GM12878 (cell line): Measurements from ENCODE around the gene TIRAP. TPM values are rescaled to one million over a fixed set of nuclear protein-coding genes. Genes with fewer than 3 reads are reported as not detected.
A peak's percentile ranks its signal among the peaks of the same experiment; 100 is the strongest.

Experiments used
- ATAC-seq: fragments of 200-7000 bp; cut with Tn5 transposase; 3 replicates; pipeline ENCODE4 v1.9.1; 2020; ENCODE audit warnings: mild to moderate bottlenecking, moderate library complexity
- BruUV-seq: library from RNA; stranded (reverse); fragments of 400-500 nt; replicated peaks from 2 replicates; lab custom pipeline; 2021; lab: Mats Ljungman, UMichigan
- CTCF ChIA-PET: fragments of 300-600 bp; sonication (Branson Sonifier 250); formaldehyde crosslinking; extraction: SDS; loops from one replicate; lab custom pipeline; 2021; ENCODE audit warnings: inconsistent platforms; lab: Yijun Ruan, JAX
- POLR2A ChIA-PET: fragments of 350-600 bp; formaldehyde crosslinking; extraction: SDS; loops from one replicate; lab custom pipeline; 2021; ENCODE audit warnings: inconsistent platforms; lab: Charles Lee
- RAD21 ChIA-PET: fragments of 300-600 bp; sonication (Branson Sonifier 250); formaldehyde crosslinking; loops from one replicate; lab custom pipeline; 2023; ENCODE audit warnings: antibody characterized with exemption; ENCODE audit not compliant: unreplicated experiment; lab: Charles Lee
- SMC1A ChIA-PET: fragments of 300-600 bp; sonication (Branson Sonifier 250); formaldehyde crosslinking; loops from one replicate; lab custom pipeline; 2023; ENCODE audit not compliant: unreplicated experiment, uncharacterized antibody; lab: Charles Lee
- DNase-seq: peaks from one replicate; pipeline ENCODE4 v3.0.0-alpha.2; 2011; ENCODE audit warnings: low read depth, low spot score
- FAIRE-seq: peaks from 3 replicates; lab custom pipeline; 2011; peaks lifted over from hg19 to GRCh38; lab: Jason Lieb, UNC
- H2AFZ ChIP-seq: 2 replicates; pipeline ENCODE4 v1.6.0; 2011; ENCODE audit warnings: low read depth, low read length, control low read depth; ENCODE audit not compliant: control insufficient read depth
- H3K27ac ChIP-seq: 2 replicates; pipeline ENCODE4 v1.5.1; 2011; ENCODE audit warnings: control low read depth; ENCODE audit not compliant: control insufficient read depth, insufficient read depth
- H3K27me3 ChIP-seq, 2 experiments: replicated peaks in 1 of 2; 2 replicates each; pipeline versions ENCODE4 v1.6.0 to v1.6.1; 2011; ENCODE audit warnings: low read length in 1 of 2; ENCODE audit not compliant: control insufficient read depth in 2 of 2, insufficient read depth in 2 of 2
- H3K36me3 ChIP-seq, 2 experiments: 2 replicates each; pipeline ENCODE4 v1.5.1; 2011; ENCODE audit warnings: low read length in 1 of 2; ENCODE audit not compliant: control insufficient read depth in 2 of 2, insufficient read depth in 2 of 2
- H3K4me1 ChIP-seq: 2 replicates; pipeline ENCODE4 v1.6.1; 2011; ENCODE audit warnings: mild to moderate bottlenecking, low read length, moderate library complexity, mixed read lengths; ENCODE audit not compliant: control insufficient read depth, insufficient read depth
- H3K4me2 ChIP-seq: 2 replicates; pipeline ENCODE4 v1.6.0; 2011; ENCODE audit warnings: control low read depth; ENCODE audit not compliant: control insufficient read depth, insufficient read depth
- H3K4me3 ChIP-seq: fragments of 200-600 bp; sonication (generic); 2 replicates; pipeline ENCODE4 v1.5.1; 2016
- H3K79me2 ChIP-seq: 2 replicates; pipeline ENCODE4 v1.6.0; 2011; ENCODE audit warnings: low read length; ENCODE audit not compliant: control insufficient read depth, insufficient read depth
- H3K9ac ChIP-seq: 2 replicates; pipeline ENCODE4 v1.8.0; 2011; ENCODE audit warnings: low read length, control low read depth, mixed read lengths; ENCODE audit not compliant: control insufficient read depth, insufficient read depth
- H3K9me3 ChIP-seq: replicated peaks from 3 replicates; pipeline ENCODE4 v1.5.1; 2011; ENCODE audit warnings: mild to moderate bottlenecking, low read length; ENCODE audit not compliant: control insufficient read depth, insufficient read depth
- H4K20me1 ChIP-seq: 2 replicates; pipeline ENCODE4 v1.6.0; 2011; ENCODE audit not compliant: control insufficient read depth, insufficient read depth
- ATF3 ChIP-seq: IDR thresholded peaks from 2 replicates; pipeline ENCODE4 v1.6.1; 2011; ENCODE audit warnings: low read depth, mild to moderate bottlenecking, low read length, moderate library complexity, borderline replicate concordance; ENCODE audit errors: extremely low read depth
- CHD4 ChIP-seq: fragments of 200-600 bp; sonication (generic); IDR thresholded peaks from 2 replicates; pipeline ENCODE4 v1.6.1; 2016; ENCODE audit warnings: mild to moderate bottlenecking
- MYC ChIP-seq: IDR thresholded peaks from 2 replicates; pipeline ENCODE4 v1.6.1; 2011; ENCODE audit warnings: mild to moderate bottlenecking, low read length, moderate library complexity, inconsistent platforms; ENCODE audit not compliant: insufficient read depth, insufficient replicate concordance, insufficient read length, severe bottlenecking
- PAX8 ChIP-seq: fragments of 450-650 bp; IDR thresholded peaks from 2 replicates; pipeline ENCODE4 v1.6.1; 2017; ENCODE audit warnings: mild to moderate bottlenecking, moderate library complexity
- RUNX3 ChIP-seq: IDR thresholded peaks from 2 replicates; pipeline ENCODE4 v1.6.1; 2012; ENCODE audit warnings: low read length, inconsistent platforms
- WRNIP1 ChIP-seq: IDR thresholded peaks from 2 replicates; pipeline ENCODE4 v1.6.1; 2011; ENCODE audit warnings: low read depth, low read length, improper control_type of control experiment, borderline replicate concordance
- ZNF207 ChIP-seq: fragments of 450-650 bp; IDR thresholded peaks from 2 replicates; pipeline ENCODE4 v1.6.1; 2014; ENCODE audit warnings: antibody characterized with exemption, mild to moderate bottlenecking, borderline replicate concordance
- WGBS: methylation state at CpG from one replicate; pipeline ENCODE4 v1.1.6; 2016; ENCODE audit warnings: low lambda C conversion rate; ENCODE audit not compliant: insufficient replicate concordance, insufficient coverage; ENCODE audit errors: missing lambda C conversion rate; 5-methylcytosine and 5-hydroxymethylcytosine counted together
- in situ Hi-C: fragments of 300-500 bp; cut with MboI; formaldehyde crosslinking; loops from 9 replicates; pipeline ENCODE4 v1.14.3; 2018; ENCODE audit warnings: mixed read lengths
- intact Hi-C: fragments of 100-400 bp; cut with micrococcal nuclease; formaldehyde crosslinking; loops from one replicate; pipeline ENCODE4 v1.14.2; 2022; ENCODE audit not compliant: unreplicated experiment
- polyA plus RNA-seq, 11 experiments: library from polyadenylated mRNA; depleted of rRNA in 4 of 11; unstranded in 6 of 11; stranded (reverse) in 5 of 11; fragments of >200 nt; fragmentation: Nextera tagmentation in 4 of 11; fragmentation: Illumina TruSeq in 1 of 11; extraction: Ambion mirVana in 4 of 11; extraction: Trizol in 1 of 11; gene quantifications; 1 replicate in 1 of 11; 2 replicates in 10 of 11; pipeline versions ENCODE4 v1.2.1 to v1.2.3, GENCODE V29; 2011 to 2016; ENCODE audit warnings: inconsistent platforms in 2 of 11, missing spikeins in 2 of 11, low read depth in 1 of 11
- total RNA-seq, 4 experiments: library from RNA; depleted of rRNA in 3 of 4; stranded (reverse); fragments of >200 nt in 3 of 4; fragmentation: Illumina TruSeq in 1 of 4; extraction: Trizol in 1 of 4; gene quantifications; 2 replicates each; pipeline versions ENCODE4 v1.2.1 to v1.2.3, GENCODE V29; 2013 to 2021
- TF ChIP-seq, protein P1 (sequence below): fragments of 450-650 bp; IDR thresholded peaks from 2 replicates; pipeline ENCODE4 v1.6.1; 2018; ENCODE audit warnings: mild to moderate bottlenecking, low read depth, moderate library complexity; ENCODE audit not compliant: partially characterized antibody

The TIRAP gene
- total and polyA plus RNA-seq, 10 of the 15 experiments (the other 5 are each of a cell fraction or from before 2014, with no cell fraction given), result 0.76 to 9.9 (median 4.7) TPM

DNA sequence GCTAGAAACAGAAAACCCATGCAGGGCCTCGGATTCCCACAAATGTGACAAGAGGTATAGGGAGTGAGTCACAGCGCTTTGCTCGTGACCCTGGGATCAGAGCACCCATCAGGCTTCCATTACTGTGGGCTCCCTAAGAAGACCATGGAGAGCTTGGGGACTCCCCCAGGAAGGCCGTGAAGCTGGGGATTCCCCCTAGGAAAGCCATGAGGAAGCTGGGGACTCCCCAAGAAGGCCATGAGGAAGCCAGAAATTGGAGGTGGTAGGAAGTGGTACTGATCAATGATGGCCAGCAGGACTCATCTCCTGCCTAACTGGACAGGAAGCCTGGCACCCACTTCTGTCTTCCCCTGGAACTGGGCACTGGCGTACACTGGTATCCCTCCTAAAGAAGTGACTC, 10.8 kb downstream of the TIRAP start:
- Histone ChIP-seq H3K9me3 (no peaks in the 10 kb centered on the region), H3K4me1 (peaks cover 8% of the 10 kb centered on the region), H2AFZ (no peak overlapping the region), H3K27ac (no peak overlapping the region; the same call in 1 of the 2 replicates), H4K20me1 (no peaks in the 10 kb centered on the region), H3K4me2 (no peak overlapping the region), H3K27me3 (no peaks in the 10 kb centered on the region), H3K79me2 (no peaks in the 10 kb centered on the region), H3K9ac (no peak overlapping the region), H3K36me3 (peaks cover 8 to 12% of the 10 kb centered on the region in 2 experiments; a peak in 3 of 4 replicates), H3K4me3 (no peak overlapping the region)
- ChIA-PET CTCF (interaction anchor here (0.7 to 1.5 kb wide), 4 partner anchors 17 to 187 kb away, joined by 3 to 4 read pairs (median 3); no protein-coding TSS in a partner anchor), RAD21 (interaction anchor here (1.2 kb wide), 1 partner anchor 10 kb away, joined by 4 read pairs; the partner anchor contains the start of gene DCPS), POLR2A (interaction anchor here (1.2 kb wide), 1 partner anchor 10 kb away, joined by 3 read pairs; the partner anchor contains the start of gene DCPS), SMC1A (interaction anchor here (1.1 to 1.2 kb wide), 2 partner anchors 8 to 25 kb away, joined by 3 to 4 read pairs; no protein-coding TSS in a partner anchor)
- peak; percentile 52 for ATAC-seq
- no peak for FAIRE-seq
- in situ Hi-C loops, result no loop called here
- TF ChIP-seq MYC (no peak), ZNF207 (no peak), RUNX3 (0 out of 2 replicates have a peak, but pooled peaks have one; percentile 7), ATF3 (no peak), PAX8 (no peak), WRNIP1 (no peak), CHD4 (no peak)
- TF ChIP-seq, protein P1, sequence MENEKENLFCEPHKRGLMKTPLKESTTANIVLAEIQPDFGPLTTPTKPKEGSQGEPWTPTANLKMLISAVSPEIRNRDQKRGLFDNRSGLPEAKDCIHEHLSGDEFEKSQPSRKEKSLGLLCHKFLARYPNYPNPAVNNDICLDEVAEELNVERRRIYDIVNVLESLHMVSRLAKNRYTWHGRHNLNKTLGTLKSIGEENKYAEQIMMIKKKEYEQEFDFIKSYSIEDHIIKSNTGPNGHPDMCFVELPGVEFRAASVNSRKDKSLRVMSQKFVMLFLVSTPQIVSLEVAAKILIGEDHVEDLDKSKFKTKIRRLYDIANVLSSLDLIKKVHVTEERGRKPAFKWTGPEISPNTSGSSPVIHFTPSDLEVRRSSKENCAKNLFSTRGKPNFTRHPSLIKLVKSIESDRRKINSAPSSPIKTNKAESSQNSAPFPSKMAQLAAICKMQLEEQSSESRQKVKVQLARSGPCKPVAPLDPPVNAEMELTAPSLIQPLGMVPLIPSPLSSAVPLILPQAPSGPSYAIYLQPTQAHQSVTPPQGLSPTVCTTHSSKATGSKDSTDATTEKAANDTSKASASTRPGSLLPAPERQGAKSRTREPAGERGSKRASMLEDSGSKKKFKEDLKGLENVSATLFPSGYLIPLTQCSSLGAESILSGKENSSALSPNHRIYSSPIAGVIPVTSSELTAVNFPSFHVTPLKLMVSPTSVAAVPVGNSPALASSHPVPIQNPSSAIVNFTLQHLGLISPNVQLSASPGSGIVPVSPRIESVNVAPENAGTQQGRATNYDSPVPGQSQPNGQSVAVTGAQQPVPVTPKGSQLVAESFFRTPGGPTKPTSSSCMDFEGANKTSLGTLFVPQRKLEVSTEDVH, result no peak
- no peak for DNase-seq
- WGBS, result 46% methylated on average over 5 of the region's 5 CpGs
- TSS peak; percentile 35 for BruUV-seq
- intact Hi-C loops, result no loop called here
